ENCODE results near the gene KCNQ2.

DNA sequence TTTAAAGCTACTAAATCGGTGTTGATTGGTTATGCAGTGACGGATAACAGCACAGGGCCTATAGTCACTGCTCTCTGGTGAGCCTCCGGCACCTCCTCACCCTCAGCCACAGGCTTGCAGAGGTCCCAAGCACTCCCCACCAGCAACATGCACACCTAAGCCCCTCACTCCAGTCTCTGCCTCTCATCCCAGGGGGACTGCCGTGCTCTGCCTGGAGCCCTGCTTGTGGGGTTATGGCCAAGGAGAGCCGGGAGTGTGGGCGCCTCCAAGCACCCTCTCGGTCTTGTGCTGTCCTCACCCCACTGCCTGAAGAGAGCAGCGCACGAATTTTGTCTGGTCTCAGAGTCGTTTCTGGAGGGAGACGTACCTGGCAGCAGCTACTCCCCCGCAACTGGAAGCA lies 33.3 kb upstream of the KCNQ2 start:
- no peak for TF ChIP-seq EZH2 (IDR thresholded peaks at IDR 0.05; ENCODE audit: insufficient read depth, low read length)
- TF ChIP-seq, protein P1, sequence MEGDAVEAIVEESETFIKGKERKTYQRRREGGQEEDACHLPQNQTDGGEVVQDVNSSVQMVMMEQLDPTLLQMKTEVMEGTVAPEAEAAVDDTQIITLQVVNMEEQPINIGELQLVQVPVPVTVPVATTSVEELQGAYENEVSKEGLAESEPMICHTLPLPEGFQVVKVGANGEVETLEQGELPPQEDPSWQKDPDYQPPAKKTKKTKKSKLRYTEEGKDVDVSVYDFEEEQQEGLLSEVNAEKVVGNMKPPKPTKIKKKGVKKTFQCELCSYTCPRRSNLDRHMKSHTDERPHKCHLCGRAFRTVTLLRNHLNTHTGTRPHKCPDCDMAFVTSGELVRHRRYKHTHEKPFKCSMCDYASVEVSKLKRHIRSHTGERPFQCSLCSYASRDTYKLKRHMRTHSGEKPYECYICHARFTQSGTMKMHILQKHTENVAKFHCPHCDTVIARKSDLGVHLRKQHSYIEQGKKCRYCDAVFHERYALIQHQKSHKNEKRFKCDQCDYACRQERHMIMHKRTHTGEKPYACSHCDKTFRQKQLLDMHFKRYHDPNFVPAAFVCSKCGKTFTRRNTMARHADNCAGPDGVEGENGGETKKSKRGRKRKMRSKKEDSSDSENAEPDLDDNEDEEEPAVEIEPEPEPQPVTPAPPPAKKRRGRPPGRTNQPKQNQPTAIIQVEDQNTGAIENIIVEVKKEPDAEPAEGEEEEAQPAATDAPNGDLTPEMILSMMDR (IDR thresholded peaks at IDR 0.05; ENCODE audit: insufficient read depth, low read depth, low read length) = no peak
